Erythroblast (primary cell): ENCODE measurements around the gene SHB.

Source experiments
- GATA1 ChIP-seq: IDR thresholded peaks from 2 replicates; pipeline ENCODE4 v1.6.1; 2011; ENCODE audit warnings: low read depth, mild to moderate bottlenecking, control low read depth, low read length, moderate library complexity
- POLR2A ChIP-seq: IDR thresholded peaks from 2 replicates; pipeline ENCODE4 v1.6.1; 2011; ENCODE audit warnings: mild to moderate bottlenecking, low read length

DNA sequence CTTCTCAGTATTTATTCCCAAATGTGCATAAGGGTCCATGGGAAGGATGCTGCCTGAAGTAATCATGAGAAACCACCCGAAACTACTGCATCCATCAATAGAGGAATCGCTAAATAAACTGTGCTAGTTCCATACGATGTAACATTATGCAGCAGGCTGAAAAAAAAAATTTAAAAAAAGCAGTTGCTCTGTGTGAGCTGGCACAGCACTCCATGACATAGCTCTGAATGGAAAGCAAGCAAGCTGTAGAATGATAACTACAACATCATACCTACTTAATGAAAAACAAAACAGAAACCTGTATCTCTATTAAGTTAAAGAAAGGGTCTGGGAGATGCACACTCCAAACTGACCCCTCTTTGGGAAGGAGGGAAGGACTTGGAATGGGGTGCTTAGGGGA, 49.3 kb downstream of the SHB start:
- TF ChIP-seq POLR2A (no peak), GATA1 (no peak)
